ENCODE results near the gene ADAMTS17.

ADAMTS17 gene

GRCh38 chr15:100109486-100110035, 232.2 kb downstream of the ADAMTS17 start:
- DNase-seq (ENCODE audit: low read depth): no peak
- H3K4me3 ChIP-seq (ENCODE audit: control insufficient read depth, low read depth, low read length): no peak overlapping the region
- no peak for TF ChIP-seq CTCF (conservative IDR thresholded peaks at IDR 0.05; ENCODE audit: control insufficient read depth, insufficient read depth, low read depth, low read length)

- no peak for DNase-seq (ENCODE audit: low read depth)
- no peak for TF ChIP-seq CTCF (conservative IDR thresholded peaks at IDR 0.05; ENCODE audit: control insufficient read depth, insufficient read depth, low read depth, low read length)
Measured at GRCh38 chr15:100108846-100109245, 232.9 kb downstream of the ADAMTS17 start.

GRCh38 chr15:100108346-100108745, 233.4 kb downstream of the ADAMTS17 start:
- no peak overlapping the region for H3K4me3 ChIP-seq (ENCODE audit: control insufficient read depth, low read depth, low read length)
- DNase-seq (ENCODE audit: low read depth): no peak
- no peak for TF ChIP-seq CTCF (conservative IDR thresholded peaks at IDR 0.05; ENCODE audit: control insufficient read depth, insufficient read depth, low read depth, low read length)

More at GRCh38 chr15:100108846-100109245, 232.9 kb downstream of the ADAMTS17 start:
- no peak overlapping the region for H3K4me3 ChIP-seq (ENCODE audit: control insufficient read depth, low read depth, low read length)

- no peak for TF ChIP-seq CTCF (conservative IDR thresholded peaks at IDR 0.05; ENCODE audit: control insufficient read depth, insufficient read depth, low read depth, low read length)
- DNase-seq (ENCODE audit: low read depth): no peak
- H3K4me3 ChIP-seq (ENCODE audit: control insufficient read depth, low read depth, low read length): no peak overlapping the region
Measured at GRCh38 chr15:100107606-100108225, 234.1 kb downstream of the ADAMTS17 start.

- H3K4me3 ChIP-seq (ENCODE audit: control insufficient read depth, low read depth, low read length): no peak overlapping the region
- no peak for DNase-seq (ENCODE audit: low read depth)
- TF ChIP-seq CTCF (conservative IDR thresholded peaks at IDR 0.05; ENCODE audit: control insufficient read depth, insufficient read depth, low read depth, low read length): no peak
Measured at GRCh38 chr15:100107151-100107550, 234.6 kb downstream of the ADAMTS17 start.

GRCh38 chr15:100106732-100107131, 235.0 kb downstream of the ADAMTS17 start:
- no peak for TF ChIP-seq CTCF (conservative IDR thresholded peaks at IDR 0.05; ENCODE audit: control insufficient read depth, insufficient read depth, low read depth, low read length)
- no peak overlapping the region for H3K4me3 ChIP-seq (ENCODE audit: control insufficient read depth, low read depth, low read length)
- DNase-seq (ENCODE audit: low read depth): no peak

All from fibroblast of mammary gland (primary cell).